Hepatocyte (in vitro differentiated cells): ENCODE data around the gene BLOC1S6. TPM values are rescaled to one million over a fixed set of nuclear protein-coding genes. Genes with fewer than 3 reads are reported as not detected.

Experiments used
- DNase-seq: peaks from one replicate; pipeline ENCODE4 v3.0.0-alpha.2; 2016; ENCODE audit warnings: low spot score
- H2AFZ ChIP-seq: fragments of 200-600 bp; sonication (generic); 2 replicates; pipeline ENCODE4 v1.6.0; 2016; ENCODE audit warnings: antibody characterized with exemption, mild to moderate bottlenecking
- H3K27ac ChIP-seq: fragments of 200-600 bp; sonication (generic); 2 replicates; pipeline ENCODE4 v1.5.1; 2016; ENCODE audit warnings: mild to moderate bottlenecking
- H3K27me3 ChIP-seq: fragments of 200-600 bp; sonication (generic); 2 replicates; pipeline ENCODE4 v1.6.1; 2016
- H3K36me3 ChIP-seq: fragments of 200-600 bp; sonication (generic); replicated peaks from 2 replicates; pipeline ENCODE4 v1.5.1; 2016; ENCODE audit warnings: low read depth; ENCODE audit not compliant: insufficient read depth
- H3K4me1 ChIP-seq: fragments of 200-600 bp; sonication (generic); 2 replicates; pipeline ENCODE4 v1.5.1; 2016; ENCODE audit warnings: mild to moderate bottlenecking, moderate library complexity; ENCODE audit not compliant: insufficient read depth
- H3K4me2 ChIP-seq: fragments of 200-600 bp; sonication (generic); 2 replicates; pipeline ENCODE4 v1.6.0; 2016
- H3K4me3 ChIP-seq: fragments of 200-600 bp; sonication (generic); 2 replicates; pipeline ENCODE4 v1.5.1; 2016; ENCODE audit warnings: mild to moderate bottlenecking
- H3K79me2 ChIP-seq: fragments of 200-600 bp; sonication (generic); 2 replicates; pipeline ENCODE4 v1.6.0; 2017; ENCODE audit warnings: mild to moderate bottlenecking
- H3K9me2 ChIP-seq: fragments of 200-600 bp; sonication (generic); replicated peaks from 2 replicates; pipeline ENCODE4 v1.6.0; 2017; ENCODE audit warnings: mild to moderate bottlenecking; ENCODE audit not compliant: insufficient read depth
- H3K9me3 ChIP-seq: fragments of 200-600 bp; sonication (generic); 2 replicates; pipeline ENCODE4 v1.5.1; 2016; ENCODE audit warnings: low read depth, mild to moderate bottlenecking
- H4K20me1 ChIP-seq: fragments of 200-600 bp; sonication (generic); 2 replicates; pipeline ENCODE4 v1.6.0; 2016; ENCODE audit warnings: mild to moderate bottlenecking; ENCODE audit not compliant: insufficient read depth, poor library complexity, severe bottlenecking
- CTCF ChIP-seq: fragments of 200-600 bp; sonication (generic); IDR thresholded peaks from 2 replicates; pipeline ENCODE4 v1.5.1; 2016; ENCODE audit warnings: antibody characterized with exemption, mild to moderate bottlenecking; ENCODE audit not compliant: poor library complexity
- EZH2 ChIP-seq: fragments of 200-600 bp; sonication (generic); IDR thresholded peaks from 2 replicates; pipeline ENCODE4 v1.6.1; 2016; ENCODE audit warnings: antibody characterized with exemption, mild to moderate bottlenecking, borderline replicate concordance
- EZH2phosphoT487 ChIP-seq: fragments of 200-600 bp; sonication (generic); IDR thresholded peaks from one replicate; pipeline ENCODE4 v1.6.1; 2018; ENCODE audit warnings: antibody characterized with exemption, mild to moderate bottlenecking, low read depth, moderate library complexity; ENCODE audit not compliant: unreplicated experiment, severe bottlenecking
- WGBS: methylation state at CpG from one replicate; pipeline ENCODE4 v1.1.6; 2016; ENCODE audit warnings: low lambda C conversion rate; ENCODE audit errors: missing lambda C conversion rate; 5-methylcytosine and 5-hydroxymethylcytosine counted together
- polyA plus RNA-seq: library from polyadenylated mRNA; unstranded; fragments of >200 nt; fragmentation: Nextera tagmentation; extraction: Ambion mirVana; gene quantifications from 2 replicates; pipeline ENCODE4 v1.2.1, GENCODE V29; 2016
- total RNA-seq: library from RNA; depleted of rRNA; stranded (reverse); fragments of >200 nt; gene quantifications from 2 replicates; pipeline ENCODE4 v1.2.3, GENCODE V29; 2014

BLOC1S6 gene
- total and polyA plus RNA-seq, 2 experiments from 2014 or later: 24.7 to 62.3 TPM

GRCh38 chr15:45604326-45604725 lies 17.1 kb downstream of the BLOC1S6 start:
- Histone ChIP-seq H3K27me3 (no peaks in the 10 kb centered on the region), H3K4me3 (no peak overlapping the region), H3K36me3 (no peaks in the 10 kb centered on the region), H3K79me2 (peaks cover 30% of the 10 kb centered on the region), H3K4me1 (no peaks in the 10 kb centered on the region), H3K9me3 (no peaks in the 10 kb centered on the region), H2AFZ (no peak overlapping the region), H4K20me1 (no peaks in the 10 kb centered on the region), H3K9me2 (no peaks in the 10 kb centered on the region), H3K4me2 (no peak overlapping the region), H3K27ac (no peak overlapping the region)
- WGBS: 100% methylated on average over 1 of the region's 1 CpG
- no peak for DNase-seq
- TF ChIP-seq EZH2phosphoT487: no peak
- TF ChIP-seq CTCF: no peak
- TF ChIP-seq EZH2: no peak

GRCh38 chr15:45606413-45606812 lies 19.2 kb downstream of the BLOC1S6 start:
- no peaks in the 10 kb centered on the region for H4K20me1 ChIP-seq
- H3K27ac ChIP-seq: no peak overlapping the region
- H3K9me2 ChIP-seq: no peaks in the 10 kb centered on the region
- no peaks in the 10 kb centered on the region for H3K4me1 ChIP-seq
- H3K4me3 ChIP-seq: no peak overlapping the region
- TF ChIP-seq CTCF (no peak), EZH2phosphoT487 (no peak), EZH2 (no peak)
- H2AFZ ChIP-seq: no peak overlapping the region
- no peak for DNase-seq
- H3K79me2 ChIP-seq: peaks cover 18% of the 10 kb centered on the region
- H3K9me3 ChIP-seq: no peaks in the 10 kb centered on the region
- no peaks in the 10 kb centered on the region for H3K36me3 ChIP-seq
- 93% methylated on average over 3 of the region's 3 CpGs for WGBS
- no peaks in the 10 kb centered on the region for H3K27me3 ChIP-seq
- H3K4me2 ChIP-seq: no peak overlapping the region

DNA sequence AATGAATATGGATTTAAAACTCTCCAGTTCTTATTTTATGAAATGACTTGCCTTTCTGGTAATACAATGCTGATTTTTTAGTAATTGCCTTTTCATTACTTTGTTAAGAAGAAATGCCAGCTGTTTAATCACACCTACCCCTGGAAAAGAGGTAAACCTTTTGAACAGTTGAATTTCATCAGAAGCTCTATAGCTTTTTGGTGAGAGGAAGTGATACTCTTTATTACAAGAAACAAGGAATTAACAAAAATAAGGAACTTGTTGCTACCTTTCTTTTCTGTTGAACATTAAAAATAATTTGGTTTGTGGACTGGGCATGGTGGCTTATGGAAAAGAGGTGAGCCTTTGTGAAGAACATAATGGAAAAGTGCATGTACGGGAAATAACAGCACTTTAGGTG lies 19.7 kb downstream of the BLOC1S6 start:
- DNase-seq: no peak
- Histone ChIP-seq H3K9me2 (no peaks in the 10 kb centered on the region), H3K4me1 (no peaks in the 10 kb centered on the region), H2AFZ (no peak overlapping the region), H3K27me3 (no peaks in the 10 kb centered on the region), H3K79me2 (peaks cover 13% of the 10 kb centered on the region), H3K4me3 (no peak overlapping the region), H3K4me2 (no peak overlapping the region), H3K36me3 (no peaks in the 10 kb centered on the region), H3K27ac (no peak overlapping the region), H4K20me1 (no peaks in the 10 kb centered on the region), H3K9me3 (no peaks in the 10 kb centered on the region)
- no peak for TF ChIP-seq CTCF
- TF ChIP-seq EZH2: no peak
- TF ChIP-seq EZH2phosphoT487: no peak
- WGBS: 97% methylated on average over 1 of the region's 1 CpG

GRCh38 chr15:45611305-45611704 lies 24.1 kb downstream of the BLOC1S6 start:
- H3K36me3 ChIP-seq: no peaks in the 10 kb centered on the region
- H3K4me3 ChIP-seq: no peak overlapping the region
- no peak overlapping the region for H2AFZ ChIP-seq
- no peaks in the 10 kb centered on the region for H4K20me1 ChIP-seq
- H3K9me3 ChIP-seq: no peaks in the 10 kb centered on the region
- no peaks in the 10 kb centered on the region for H3K9me2 ChIP-seq
- WGBS: 19% methylated on average over 4 of the region's 4 CpGs
- no peaks in the 10 kb centered on the region for H3K4me1 ChIP-seq
- no peak overlapping the region for H3K27ac ChIP-seq
- no peaks in the 10 kb centered on the region for H3K79me2 ChIP-seq
- no peaks in the 10 kb centered on the region for H3K27me3 ChIP-seq
- no peak overlapping the region for H3K4me2 ChIP-seq
- peak; percentile 33 for DNase-seq
- TF ChIP-seq EZH2 (no peak), EZH2phosphoT487 (no peak), CTCF (peak; percentile 52)
